HPDE6-E6E7 (cell line): Measurements from ENCODE around the gene AQP1.
A peak's percentile ranks its signal among the peaks of the same experiment; 100 is the strongest.

Source experiments
- DNase-seq: peaks from one replicate; pipeline ENCODE4 v3.0.0; 2011; ENCODE audit warnings: missing footprints; ENCODE audit errors: extremely low spot score

Gene AQP1

DNA sequence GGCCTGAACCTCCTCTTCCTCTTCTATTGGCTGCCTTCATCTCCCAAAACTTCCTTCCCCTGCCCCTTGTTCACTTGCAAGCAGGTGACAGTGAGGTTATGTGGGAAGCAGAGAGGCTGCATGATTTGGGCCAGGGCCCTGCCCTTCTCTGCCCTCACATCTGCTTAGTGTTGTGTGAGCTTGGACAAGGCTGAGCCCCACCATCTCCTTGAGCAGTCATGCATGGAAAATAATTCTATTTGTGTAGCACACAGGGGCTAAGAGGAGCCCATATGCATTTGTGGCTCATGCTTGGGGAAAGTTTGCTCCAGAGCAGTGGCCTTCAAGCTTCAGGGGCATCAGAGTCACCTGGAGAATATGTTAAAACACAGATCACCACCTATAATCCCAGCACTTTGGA, 26.8 kb upstream of the AQP1 start:
- DNase-seq: no peak

DNA sequence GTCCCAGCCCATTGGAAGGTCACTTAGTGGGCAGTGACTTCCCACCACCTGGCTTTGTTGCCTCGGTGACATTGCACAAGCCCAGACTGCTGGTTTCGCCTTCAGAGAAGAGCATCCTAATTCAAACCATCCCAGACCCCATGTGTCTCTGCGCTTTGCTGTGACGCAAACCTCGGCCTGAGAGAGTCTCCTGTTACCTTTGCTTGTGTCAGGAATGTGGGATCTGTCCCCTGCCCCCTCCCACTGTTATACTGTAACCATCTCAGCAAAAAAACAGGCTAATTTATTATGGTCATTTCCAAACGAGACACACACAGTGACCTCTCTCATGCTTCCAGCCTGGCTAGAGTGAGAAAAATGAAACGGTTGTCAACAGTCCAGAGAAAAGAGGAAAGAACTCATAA, 25.0 kb upstream of the AQP1 start:
- DNase-seq: no peak

- DNase-seq: no peak
Measured at GRCh38 chr7:30887464-30887872, 24.2 kb upstream of the AQP1 start.

- peak; percentile 22 for DNase-seq
Measured at GRCh38 chr7:30888747-30889146, 22.9 kb upstream of the AQP1 start.

GRCh38 chr7:30890226-30890625, 21.4 kb upstream of the AQP1 start:
- DNase-seq: no peak

- no peak for DNase-seq
Measured at GRCh38 chr7:30893357-30893756, 18.3 kb upstream of the AQP1 start.

GRCh38 chr7:30894009-30894408, 17.6 kb upstream of the AQP1 start:
- DNase-seq: no peak

DNA sequence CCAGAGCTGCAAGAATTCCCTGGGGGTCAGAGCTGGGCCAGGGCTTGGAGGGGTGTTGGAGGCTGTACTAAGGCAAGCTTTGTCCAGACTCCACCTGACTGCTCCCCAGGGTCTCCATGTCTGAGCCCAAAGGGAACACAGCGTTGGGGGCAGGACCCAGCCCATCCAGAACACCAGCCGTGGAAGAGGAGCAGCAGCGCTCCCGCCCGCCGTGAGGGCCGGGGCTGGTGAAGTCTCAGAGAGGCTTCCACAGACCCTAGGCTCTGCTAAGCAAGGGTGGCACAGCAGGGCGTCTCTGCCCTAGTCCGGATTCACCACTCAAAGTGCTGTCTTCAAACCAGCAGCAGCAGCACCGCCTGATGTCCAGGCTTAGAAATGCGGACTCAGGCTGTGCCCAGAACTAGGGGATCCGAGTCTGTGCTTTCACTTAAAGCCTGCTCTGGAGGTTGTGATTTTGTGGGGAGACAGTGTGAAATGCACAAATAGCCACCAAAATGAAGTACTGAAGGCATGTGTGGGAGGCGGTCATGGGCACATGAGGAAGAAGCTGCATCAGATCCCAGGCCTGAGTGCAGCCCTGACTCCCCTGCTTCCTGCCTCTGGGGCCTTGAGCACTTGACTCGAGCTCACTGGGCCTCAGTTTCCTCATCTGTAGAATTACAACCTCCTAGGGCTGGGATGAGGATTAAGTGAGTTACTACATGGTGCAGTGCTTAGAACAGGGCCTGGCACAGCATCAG, 16.6 kb upstream of the AQP1 start:
- DNase-seq: no peak

GRCh38 chr7:30896036-30896435, 15.6 kb upstream of the AQP1 start:
- DNase-seq: no peak

DNA sequence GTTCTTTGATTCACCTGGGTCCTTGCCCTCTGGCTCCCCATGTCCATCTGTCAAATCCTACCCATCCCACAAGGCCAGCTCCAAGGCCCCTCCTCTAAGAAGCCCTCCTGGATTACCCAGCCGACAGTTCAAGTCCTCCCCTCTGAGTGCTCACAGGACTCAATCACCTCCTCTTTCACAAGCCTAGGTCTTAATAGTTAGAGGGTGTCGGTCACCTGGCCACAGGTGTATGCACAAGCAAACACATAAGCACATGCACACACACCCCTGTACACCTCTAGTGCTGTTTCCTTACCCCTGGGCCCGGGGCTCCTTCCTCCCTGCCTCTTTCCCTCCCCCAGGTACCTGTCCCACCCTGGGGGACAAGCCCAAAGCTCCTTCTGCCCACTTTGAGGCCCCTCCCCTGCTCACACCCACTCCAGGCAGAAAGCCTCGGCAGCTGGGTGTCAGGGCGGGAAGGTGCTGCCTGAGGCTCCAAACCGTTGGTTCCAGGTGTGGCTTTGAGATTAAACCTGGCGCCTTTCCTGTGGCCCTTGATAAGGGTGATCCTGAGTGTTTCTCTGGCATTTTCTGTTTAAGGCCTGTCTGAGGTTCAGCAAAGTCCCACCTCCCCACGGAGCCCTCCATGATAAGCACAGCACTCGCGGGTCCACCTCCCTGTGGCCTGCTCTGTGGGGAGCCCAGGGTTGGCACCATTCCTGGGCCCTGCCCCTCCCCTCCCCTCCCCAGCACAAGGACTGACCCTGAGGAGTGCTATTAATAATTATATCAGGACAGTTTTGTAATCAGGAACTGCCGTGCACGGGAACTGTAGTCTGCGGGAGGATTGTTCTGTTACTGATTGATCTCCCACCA, 14.6 kb upstream of the AQP1 start:
- DNase-seq: no peak

DNA sequence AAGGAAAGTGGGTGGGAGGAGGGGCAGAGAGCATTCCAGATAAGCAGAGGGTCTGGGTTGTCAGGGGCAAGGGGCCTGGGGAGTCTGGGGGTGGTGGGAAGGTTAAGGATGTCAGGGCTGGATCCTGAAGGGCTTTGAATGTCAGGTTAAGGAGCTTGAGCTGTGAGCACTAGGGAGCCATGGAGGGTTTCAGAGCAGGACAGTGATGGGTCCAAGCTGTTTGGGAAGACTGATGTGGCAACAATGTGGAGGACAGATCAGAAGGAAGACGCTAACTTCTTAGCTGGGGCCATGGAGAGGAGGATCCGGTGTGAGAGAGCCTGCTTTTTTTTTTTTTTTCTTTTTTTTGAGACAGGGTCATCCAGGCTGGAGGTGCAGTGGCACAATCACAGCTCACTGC, 13.9 kb upstream of the AQP1 start:
- no peak for DNase-seq

- no peak for DNase-seq
Measured at GRCh38 chr7:30898411-30898810, 13.2 kb upstream of the AQP1 start.

DNA sequence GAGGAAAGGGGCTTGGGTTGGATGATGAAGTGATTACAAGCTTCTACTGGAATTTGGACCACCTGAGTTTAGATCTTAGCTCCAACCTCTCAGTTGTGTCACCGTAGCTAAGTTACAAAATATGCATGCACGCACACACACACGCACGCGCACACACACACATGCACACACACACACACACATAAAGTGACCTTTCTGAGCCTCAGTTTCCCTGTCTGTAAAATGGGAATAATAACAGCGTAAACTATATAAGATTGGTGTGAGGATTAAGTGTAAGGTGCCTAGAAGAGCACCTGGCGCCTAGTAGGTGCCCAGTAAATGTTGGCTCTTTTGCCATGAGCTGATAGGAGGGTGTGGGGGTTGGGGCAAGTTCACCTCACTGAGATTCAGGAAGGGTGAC, 12.6 kb upstream of the AQP1 start:
- no peak for DNase-seq

DNA sequence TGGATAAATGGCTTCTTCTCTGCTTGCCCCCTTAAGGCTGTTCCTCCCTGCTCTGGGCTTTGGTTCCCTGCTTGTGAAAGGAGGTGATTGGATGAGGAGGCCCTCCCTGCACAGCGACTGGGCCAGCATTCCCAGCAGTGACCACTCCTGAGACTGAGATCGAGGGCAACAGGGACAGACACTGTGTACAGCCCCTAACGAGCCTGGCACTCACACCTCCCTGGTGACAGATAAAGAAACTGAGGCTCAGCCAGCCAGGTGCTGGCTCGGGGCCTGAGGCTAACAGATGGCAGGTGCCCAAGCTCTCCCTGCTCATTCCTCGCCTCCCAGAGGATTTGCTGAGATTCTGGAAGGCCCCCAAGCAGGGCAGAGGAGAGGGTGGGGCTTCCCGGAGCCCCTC, 12.0 kb upstream of the AQP1 start:
- no peak for DNase-seq

DNA sequence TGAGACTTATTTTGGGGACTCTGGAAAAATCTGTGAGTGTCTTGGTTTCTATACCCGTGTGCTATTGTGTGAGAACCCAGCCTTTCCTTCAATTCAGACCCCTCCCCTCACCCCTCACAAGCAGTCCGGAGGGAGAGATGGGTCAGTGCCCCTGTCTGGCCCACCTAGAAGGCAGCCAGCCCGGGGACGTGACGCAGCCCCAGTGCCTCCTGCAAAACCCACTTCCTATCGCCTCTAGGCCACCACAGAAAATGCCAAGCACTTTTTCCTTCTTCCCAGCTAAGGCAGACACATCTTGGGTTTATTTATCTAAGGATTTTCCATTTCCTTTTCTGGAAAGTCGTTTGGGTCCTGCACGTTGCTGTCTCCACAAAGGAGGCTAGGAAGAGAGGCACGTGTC, 11.6 kb upstream of the AQP1 start:
- no peak for DNase-seq

DNA sequence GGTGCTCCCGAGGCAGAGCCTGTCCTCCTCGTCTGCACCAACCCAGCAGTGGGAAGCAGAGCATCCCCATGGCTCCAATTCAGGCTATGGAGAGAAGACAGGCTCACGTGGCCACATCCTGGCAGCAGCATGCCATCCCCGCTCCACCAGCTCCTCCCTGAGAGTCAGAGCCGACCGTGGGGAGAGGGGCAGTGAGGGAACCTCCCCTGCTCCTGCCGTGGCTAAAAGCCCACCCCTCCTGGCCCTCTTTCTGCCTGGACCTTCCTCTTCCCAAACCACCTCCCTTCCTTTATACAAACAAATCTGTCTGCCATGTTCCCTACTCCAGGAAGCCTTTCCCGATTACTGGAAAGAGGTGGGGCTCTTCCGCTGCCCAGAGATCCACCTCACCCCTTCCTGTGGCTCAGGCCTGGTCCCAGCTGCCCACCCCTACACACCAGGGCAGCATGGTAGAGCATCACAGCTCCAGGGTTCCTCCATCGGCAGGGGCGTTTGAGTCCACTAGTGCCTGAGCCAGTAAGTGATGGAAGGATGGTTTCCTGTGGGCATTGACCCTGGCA, 10.8 kb upstream of the AQP1 start:
- no peak for DNase-seq

- no peak for DNase-seq
Measured at GRCh38 chr7:30901856-30902255, 9.8 kb upstream of the AQP1 start.

DNA sequence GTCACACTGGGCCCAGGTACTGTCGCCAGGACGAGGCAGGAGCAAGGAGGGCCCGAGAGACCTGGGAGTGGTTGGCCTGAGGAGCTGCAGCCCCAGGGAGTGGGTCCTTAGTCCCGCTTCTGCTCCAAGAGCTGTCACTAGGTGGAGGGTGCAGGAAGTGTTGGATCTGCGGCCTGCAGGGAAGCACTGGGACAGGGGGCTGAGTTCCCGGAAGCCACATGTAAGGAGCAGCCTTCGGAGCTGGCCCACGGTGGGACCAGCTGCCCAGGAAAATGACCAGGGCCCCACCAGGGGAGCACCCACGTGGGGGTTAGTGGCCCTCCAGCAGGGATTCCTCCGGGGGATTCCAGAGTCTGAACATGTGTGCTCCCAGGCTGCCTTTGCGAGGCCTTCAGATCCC, 9.2 kb upstream of the AQP1 start:
- DNase-seq: no peak

DNA sequence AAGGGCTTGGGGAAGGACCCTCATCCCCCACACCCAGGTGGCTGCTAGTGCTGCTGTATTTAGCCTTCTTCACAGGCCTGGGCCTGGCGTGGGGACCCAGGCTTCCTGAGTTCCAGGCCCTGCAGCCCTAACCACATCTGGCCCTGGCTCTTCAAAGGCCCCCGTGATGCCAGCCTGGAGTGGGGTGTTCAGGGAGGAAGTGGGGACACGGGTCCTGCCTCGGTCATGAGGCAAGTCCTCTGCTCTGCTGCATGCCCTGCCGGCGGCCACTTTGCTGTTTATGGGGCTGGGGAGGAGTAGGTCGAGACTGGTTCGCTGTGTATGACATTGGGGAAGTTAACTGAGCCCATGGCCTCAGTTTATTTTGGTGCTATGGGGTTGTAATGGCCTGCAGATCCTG, 8.5 kb upstream of the AQP1 start:
- DNase-seq: no peak

DNA sequence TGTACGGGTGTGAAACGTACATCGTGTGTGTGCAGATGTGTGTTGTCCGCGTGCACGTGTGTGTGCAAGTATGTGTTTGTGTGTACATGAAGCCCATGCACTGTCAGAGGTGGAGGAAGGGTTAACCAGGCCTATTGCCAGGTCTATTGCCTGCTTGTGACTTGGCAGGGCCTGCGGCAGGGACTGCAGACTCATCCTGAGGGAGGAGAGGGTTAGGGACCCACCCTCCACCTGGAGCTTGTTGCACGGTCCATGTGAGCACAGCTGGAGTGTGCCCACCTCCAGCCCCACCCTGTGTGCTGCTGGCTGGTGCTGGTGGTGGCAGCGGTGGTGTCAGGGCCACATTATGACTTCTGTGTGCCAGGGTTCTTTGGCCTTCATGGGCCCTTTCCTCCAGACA, 7.1 kb upstream of the AQP1 start:
- DNase-seq: no peak

DNA sequence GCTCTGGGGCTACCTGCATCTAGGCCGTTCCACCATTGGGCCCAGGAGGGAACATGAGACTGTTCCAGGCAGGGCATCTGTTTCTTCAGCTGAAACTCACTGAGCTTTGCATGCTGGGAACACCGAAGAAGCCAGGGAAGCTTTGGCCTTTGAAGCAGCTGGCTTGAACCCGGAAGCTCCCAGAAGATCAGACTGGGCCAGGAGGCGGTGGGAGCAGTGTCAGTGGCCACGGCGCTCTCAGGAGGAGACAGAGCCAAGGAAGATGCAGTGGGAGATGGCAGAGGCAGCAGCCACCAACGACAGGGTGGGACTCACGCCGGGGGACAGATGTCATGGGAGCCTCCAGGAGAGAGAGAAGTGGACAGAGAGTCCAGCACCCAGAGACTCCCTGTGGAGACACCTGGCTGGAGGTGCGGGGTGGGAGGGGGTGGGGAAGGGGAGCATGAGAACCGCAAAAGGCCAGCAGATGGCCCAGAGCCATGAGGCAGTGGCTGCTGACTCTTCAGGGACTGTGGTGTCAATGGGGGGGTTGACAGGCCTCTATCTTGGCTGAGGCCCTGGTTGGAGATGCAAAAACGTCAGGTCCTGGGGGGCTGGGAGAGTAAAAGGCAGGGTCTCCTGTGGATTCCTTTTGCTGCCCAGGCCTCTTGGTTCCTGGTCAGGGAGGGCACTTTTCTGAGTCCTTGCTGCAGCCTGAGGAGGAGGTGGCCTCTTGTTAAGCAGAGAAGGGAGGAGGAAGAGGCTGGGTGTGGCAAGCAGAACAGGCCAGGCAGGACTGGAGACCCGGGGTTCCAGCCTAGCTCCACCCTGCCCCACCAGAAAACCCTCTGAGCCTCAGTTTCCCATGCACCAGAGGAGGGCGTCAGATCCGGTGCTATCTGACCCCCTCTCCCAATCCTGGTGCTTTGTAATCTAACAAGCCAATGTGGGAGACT, 6.3 kb upstream of the AQP1 start:
- no peak for DNase-seq

DNA sequence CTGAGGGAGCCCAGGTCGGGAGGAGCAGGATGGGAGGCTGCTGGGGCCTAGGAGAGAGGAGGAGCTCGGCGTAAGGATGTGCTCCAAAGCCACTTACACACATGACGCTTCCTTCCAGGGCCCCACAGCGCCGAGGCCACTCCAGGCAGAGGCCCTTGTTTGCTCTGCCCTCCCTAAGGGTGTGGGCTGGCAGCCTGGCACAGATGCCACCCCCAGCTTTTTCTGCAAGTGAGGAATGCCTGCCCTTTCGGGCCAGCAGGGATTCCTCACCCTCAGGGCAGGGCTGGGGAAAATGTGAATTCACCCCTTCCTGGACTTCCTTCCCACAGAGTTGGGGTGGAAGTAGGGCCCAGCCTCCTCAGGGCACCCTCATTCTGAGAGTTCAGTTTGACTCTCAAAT, 5.6 kb upstream of the AQP1 start:
- no peak for DNase-seq
